GM18861 (cell line): ENCODE data around the gene DNAJB12.
A peak's percentile ranks its signal among the peaks of the same experiment; 100 is the strongest.
"Not testable (repeated sequence)": the region's sequence is repeated elsewhere in the genome, so short reads cannot be mapped to it uniquely, and the experiment has no call there.

Source experiments
- ATAC-seq: cut with Tn5 transposase; IDR thresholded peaks from one replicate; pipeline ENCODE4 v1.9.1; 2021; ENCODE audit not compliant: unreplicated experiment

Gene DNAJB12

GRCh38 chr10:72354356-72355213 lies at the start of gene DNAJB12:
TSS of gene DNAJB12 (minus strand) at chr10:72354919. CDS start at chr10:72354897, 22 bp downstream.
- peak; percentile 68 for ATAC-seq

- ATAC-seq, result not testable (repeated sequence)
Observed at GRCh38 chr10:72395581-72395980, 40.9 kb upstream of the DNAJB12 start.

DNA sequence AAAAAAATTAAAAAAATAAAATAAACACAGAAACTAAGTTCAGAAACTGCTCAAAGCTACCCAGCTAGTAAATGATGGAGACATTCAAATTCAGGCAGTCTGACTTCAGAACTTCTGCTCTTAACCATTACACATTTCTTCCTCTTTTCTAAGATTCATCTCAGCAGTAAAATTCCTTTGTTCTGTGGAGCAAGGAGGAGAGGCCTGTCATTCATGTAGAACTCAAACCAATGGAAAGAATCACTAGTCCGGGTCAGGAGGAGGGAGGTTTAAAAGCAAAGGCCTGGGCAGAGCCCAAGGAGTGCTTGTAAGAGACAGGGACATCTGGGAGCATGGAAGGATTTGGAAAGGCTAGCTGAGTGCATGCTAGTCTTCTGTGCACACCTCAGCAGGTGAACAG lies 37.9 kb upstream of the DNAJB12 start:
- no peak for ATAC-seq

- no peak for ATAC-seq
Observed at GRCh38 chr10:72390764-72391163, 36.0 kb upstream of the DNAJB12 start.

GRCh38 chr10:72389716-72390115 lies 35.0 kb upstream of the DNAJB12 start:
- ATAC-seq, result no peak

GRCh38 chr10:72389014-72389413 lies 34.3 kb upstream of the DNAJB12 start:
- no peak for ATAC-seq

DNA sequence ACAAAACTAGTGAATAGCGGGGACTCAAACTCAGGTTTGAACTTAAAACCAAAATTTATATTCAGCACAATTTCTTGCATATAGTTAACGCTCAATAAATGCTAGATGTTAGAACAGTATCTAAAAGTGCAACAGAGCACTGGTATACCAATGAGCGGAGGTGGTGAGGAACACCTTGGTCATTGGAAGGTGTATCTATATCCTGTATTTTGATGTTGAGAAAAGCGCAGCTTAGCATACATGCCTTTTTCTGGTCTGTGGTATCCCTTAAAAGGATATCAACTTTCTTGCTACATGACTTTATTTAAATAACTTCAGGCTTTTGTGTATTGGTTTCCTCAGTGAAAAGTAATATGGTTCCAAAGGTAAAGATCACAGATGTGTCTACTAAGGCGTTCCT lies 33.3 kb upstream of the DNAJB12 start:
- ATAC-seq, result no peak

DNA sequence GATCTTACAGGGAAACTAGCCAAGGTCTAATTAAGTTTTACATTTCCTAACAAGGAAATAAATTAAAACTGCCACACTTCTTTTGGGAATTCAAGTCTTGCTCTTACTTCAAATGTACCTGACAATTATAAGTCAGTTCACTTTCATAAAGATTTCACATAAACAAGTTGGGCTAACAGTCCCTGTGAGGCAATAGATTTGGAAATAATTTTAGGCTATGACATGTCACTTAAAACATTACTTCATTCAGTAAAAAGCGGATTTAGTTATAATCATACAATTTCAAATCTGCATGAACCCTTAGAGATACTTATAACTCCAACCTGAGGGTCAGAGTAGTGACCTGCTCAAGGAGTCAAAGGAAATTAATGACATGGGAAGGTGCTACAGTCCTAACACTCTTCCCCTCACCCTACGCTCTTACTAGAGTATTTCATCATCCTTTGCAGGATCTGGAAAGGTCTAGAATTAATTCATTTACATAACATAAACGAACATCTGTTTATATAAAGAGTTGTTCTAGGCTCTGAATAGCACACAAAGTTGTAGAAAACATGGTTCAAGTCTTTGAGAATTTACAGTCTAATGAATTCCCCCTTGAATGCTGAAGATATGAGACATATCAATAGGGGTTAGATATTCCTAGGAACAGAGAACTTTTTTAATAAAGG lies 32.3 kb upstream of the DNAJB12 start:
- ATAC-seq, result no peak

DNA sequence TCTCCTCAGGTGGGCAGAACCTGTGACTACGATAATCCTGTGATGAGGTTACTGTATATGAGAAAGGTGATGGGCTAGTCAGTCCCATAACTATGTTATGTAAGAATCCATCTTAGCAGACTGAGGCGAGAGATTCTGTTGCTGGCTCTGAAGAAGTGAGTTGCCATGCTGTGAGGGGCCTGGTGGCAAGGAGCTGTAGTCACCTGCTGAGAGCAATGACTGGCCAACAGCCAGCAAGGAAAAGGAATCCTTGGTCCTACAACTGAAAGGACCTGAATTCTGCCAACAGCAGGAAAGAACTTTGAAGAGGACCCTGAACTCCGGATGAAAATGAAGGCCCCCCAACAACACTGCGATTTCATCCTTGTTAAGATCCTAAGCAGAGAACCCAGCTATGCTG lies 31.0 kb upstream of the DNAJB12 start:
- ATAC-seq, result no peak

DNA sequence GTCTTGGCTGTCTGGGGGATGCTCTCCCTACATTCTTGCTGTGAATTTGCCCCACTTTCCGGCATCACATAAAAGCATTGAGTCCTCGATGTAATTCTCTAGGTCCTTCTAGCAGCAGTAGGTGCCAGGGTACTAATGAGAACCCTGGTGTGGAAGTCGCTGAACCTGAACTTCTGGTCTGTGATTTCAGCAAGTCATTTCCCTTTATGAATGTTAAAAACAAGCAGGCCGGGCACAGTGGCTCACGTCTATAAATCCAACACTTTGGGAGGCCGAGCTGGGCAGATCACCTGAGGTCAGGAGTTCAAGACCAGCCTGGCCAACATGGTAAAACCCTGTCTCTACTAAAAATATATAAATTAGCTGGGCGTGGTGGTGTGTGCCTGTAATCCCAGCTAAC lies 30.3 kb upstream of the DNAJB12 start:
- ATAC-seq, result not testable (repeated sequence)

DNA sequence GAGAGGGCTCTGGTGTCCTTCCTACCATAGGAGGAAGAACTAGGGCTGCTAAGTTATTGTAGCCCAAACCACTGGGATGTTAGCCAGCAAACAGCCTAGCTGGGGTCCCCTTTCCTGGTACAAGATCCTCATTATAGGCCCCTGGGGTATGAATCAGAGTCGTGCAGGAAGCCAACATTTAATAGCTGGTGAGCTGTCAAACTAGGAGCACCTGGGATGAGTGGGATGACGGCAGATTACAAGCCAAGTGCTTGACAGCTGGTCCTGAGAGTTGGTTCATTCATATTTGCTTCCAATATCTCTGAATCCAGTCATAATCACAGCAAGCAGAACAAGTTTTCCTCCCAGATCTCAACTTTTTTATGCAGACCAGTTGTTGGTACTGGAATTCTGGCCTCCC lies 25.1 kb upstream of the DNAJB12 start:
- no peak for ATAC-seq

DNA sequence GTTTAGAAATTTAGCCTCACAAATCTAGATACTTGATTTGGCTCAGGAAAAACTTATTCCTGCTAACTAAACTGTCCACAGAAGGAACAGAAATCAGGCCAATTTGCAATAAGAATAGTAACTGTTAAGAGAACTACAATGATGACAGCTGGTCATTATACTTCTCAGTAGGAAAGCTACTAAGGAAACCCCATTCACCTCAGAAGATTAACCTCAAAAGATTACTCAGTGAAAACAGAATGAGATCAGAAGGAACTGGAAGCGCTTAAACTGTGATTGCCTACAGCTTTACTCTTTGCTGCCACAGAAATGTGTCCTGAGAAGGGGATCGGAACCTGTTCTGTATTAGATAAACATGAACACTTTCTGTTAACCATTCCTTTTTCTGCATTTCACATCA lies 24.3 kb upstream of the DNAJB12 start:
- no peak for ATAC-seq

DNA sequence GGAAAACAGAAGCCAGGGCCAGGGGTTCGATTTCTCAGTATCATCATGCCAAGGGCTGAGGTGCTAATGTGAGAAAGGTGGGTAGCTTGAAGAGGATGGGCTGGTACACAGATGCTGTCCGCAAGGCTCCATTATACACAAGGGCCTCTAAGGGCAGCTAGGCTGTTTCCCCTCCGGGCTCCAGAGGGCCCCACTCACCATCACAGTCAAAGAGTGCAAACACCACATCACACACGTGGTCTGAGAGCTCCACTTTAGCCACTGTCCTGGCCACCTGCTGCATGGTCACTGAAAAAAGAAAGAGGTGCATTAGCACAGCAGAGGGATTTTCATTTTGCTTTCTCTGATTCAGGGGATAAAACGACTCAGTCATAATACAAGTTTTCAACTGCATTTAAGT lies 20.9 kb upstream of the DNAJB12 start:
- no peak for ATAC-seq

DNA sequence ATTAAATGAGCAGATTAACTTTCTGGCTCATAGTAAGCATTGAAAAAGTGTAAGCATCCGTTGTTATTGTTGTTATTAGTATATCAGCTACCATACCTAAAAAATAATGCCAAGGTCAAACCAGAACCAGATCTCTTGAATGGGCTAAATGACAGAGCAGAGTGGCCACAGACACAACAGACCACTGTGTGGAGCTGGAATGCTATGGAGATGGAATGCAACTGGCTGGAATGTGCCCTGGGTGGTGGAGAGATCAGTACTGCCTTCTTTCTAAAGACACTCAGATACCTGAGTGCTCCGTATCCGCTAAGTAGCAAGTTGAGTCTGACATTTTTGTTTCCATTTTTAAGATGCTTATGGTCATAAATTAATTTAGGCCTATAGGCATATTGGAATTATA lies 20.5 kb upstream of the DNAJB12 start:
- ATAC-seq, result no peak

- ATAC-seq, result no peak
Observed at GRCh38 chr10:72370201-72370722, 15.5 kb upstream of the DNAJB12 start.

GRCh38 chr10:72367301-72367960 lies 12.7 kb upstream of the DNAJB12 start:
- ATAC-seq, result no peak

DNA sequence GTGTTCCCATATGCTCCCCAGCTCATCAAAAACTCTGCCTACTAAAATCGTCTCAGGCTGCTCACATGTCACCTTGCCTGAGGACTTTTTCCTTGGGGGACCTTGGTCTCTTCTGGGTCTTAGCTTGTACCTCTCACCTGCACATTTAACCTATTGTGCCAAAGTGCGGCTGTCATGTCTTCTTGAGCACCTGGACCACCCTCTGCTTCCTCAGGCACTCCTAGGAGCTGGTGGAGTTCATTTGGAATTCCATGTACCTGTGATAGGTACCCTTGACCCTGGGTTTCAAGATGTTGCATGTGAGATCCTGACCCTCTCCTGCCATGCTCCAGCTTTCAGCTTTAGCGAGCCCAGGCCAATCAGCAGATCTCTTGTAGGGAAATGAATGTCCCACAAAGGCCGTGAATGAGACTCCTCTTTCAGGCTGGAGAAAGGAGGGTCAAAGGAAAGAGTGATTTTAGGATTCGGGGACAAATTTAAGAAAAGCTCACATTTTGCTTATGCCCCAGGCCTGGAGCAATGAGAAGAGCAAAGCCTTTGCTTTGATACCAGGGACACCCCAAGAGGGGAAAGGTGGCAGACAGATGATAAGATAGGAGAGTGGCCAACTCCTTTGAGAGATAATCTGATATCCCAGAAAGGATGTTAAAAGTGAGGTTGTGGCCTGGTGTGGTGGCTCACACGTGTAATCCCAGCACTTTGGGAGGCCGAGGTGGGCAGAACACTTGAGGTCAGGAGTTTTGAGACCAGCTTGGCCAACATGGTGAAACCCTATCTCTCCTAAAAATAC lies 10.6 kb upstream of the DNAJB12 start:
- no peak for ATAC-seq

DNA sequence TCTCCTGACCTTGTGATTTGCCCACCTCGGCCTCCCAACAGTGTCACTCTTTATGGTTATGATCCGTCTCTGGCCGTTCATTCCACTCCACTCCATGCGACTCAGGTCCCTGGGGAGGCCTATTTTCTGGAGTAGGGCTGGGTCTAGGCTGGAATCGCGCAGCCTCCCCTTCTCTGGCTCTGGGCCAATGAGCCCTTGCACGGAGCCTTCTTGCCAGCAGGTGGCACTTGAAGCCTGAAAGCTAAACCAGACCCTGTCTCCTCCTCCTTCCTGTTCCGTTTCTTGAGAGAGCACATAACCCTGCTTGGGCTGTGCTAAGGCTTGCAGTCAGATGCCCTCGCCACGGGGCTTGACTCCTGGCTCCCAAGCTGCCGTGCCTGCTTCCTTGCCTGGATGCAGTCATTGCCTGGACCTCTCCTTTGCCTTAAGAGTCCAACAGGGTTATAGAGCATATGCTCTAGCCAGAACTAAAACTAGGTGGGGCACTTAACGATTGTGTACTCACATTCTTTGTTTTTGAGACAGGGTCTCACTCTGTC lies 9.6 kb upstream of the DNAJB12 start:
- peak; percentile 67 for ATAC-seq

DNA sequence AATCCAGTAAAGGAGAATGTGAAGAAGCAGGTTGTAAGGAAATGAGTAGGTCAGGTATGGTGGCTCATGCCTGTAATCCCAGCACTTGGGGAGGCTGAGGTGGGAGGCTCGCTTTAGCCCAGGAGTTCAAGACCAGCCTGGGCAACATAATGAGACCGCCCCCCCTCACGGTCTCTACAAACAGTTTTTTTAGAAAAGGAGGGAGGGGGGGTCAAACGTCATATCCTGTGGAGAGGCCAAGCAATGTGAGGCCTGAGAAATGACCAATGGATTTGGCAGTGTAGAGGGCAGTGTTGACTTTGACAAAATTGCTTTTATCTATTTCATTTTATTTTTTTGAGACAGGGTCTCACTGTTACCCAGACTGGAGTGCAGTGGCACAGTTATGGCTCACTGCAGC lies 2.3 kb upstream of the DNAJB12 start:
- ATAC-seq, result no peak

DNA sequence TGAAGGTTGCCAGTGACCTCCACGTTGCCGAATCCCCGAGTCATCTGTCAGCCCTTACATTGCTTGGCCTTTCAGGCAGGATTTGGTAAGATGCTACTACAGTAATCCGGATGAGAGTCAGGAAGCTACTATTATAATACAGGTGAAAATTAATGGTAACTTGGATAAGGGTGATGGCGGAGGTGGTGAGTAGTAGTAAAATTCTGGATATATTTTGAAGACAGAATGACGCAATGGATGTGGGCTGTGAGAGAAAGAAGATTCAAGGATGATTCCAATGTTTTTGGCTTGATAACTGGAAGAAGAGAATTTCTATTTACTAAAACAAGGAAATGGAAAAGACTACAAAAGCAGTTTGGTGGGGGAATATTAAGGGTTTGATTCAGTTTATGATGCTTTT lies 1.4 kb upstream of the DNAJB12 start:
- no peak for ATAC-seq

DNA sequence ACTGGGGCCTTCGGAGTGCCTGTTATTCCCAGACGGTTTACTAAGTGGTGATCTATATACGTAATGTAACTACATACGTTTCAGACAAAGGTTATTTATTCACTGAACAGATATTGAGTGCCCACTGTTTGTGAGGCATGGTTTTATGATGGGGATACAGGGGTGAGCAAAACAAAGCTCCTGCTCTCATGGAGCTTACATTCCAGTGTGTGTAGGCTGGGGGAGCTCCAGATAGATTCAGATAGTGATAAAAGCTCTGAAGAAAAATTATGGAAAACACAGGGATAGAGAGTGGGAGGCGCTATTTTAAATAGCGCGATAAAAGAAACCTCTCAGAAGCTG lies 466 bp upstream of the DNAJB12 start:
- no peak for ATAC-seq
